Upper lobe of left lung (tissue), 6 donors: ENCODE results near the gene MAP3K6. TPM values are rescaled to one million over a fixed set of nuclear protein-coding genes. Genes with fewer than 3 reads are reported as not detected.

Source experiments
- ATAC-seq, 2 donors: fragments of 200-7000 bp; cut with Tn5 transposase; one replicate each; pipeline ENCODE4 v1.9.1; 2022; ENCODE audit warnings: mild to moderate bottlenecking in 2 of 2, moderate library complexity in 2 of 2; ENCODE audit not compliant: low FRiP score in 2 of 2
- DNase-seq, 2 donors: peaks; one replicate each; pipeline ENCODE4 v3.0.0-alpha.2; 2019 to 2020
- H3K27ac ChIP-seq, 4 donors: fragments of 200-600 bp; sonication (generic); one replicate each; pipeline ENCODE4 v1.5.1; 2016 to 2019
- H3K27me3 ChIP-seq, 4 donors: fragments of 200-600 bp; sonication (generic); one replicate each; pipeline ENCODE4 v1.5.1; 2017 to 2019
- H3K36me3 ChIP-seq, 4 donors: fragments of 200-600 bp; sonication (generic); one replicate each; pipeline ENCODE4 v1.5.1; 2016 to 2019
- H3K4me1 ChIP-seq, 4 donors: fragments of 200-600 bp; sonication (generic); one replicate each; pipeline ENCODE4 v1.5.1; 2018 to 2019
- H3K4me3 ChIP-seq, 4 donors: fragments of 200-600 bp; sonication (generic); one replicate each; pipeline ENCODE4 v1.5.1; 2017 to 2019; ENCODE audit warnings: mild to moderate bottlenecking in 2 of 4, moderate library complexity in 1 of 4
- H3K9me3 ChIP-seq, 4 donors: fragments of 200-600 bp; sonication (generic); one replicate each; pipeline ENCODE4 v1.5.1; 2018 to 2019
- EP300 ChIP-seq, 4 donors: sonication (generic); formaldehyde crosslinking; IDR thresholded peaks; one replicate each; pipeline ENCODE4 v1.5.1; 2017; ENCODE audit warnings: antibody characterized with exemption in 4 of 4, control low read depth in 2 of 4
- POLR2A ChIP-seq, 4 donors: fragments of 450-650 bp; IDR thresholded peaks; one replicate each; pipeline ENCODE4 v1.5.1; 2016 to 2017; ENCODE audit warnings: antibody characterized with exemption in 4 of 4, mild to moderate bottlenecking in 2 of 4
- POLR2AphosphoS5 ChIP-seq, 2 donors: sonication (generic); formaldehyde crosslinking; IDR thresholded peaks; one replicate each; pipeline ENCODE4 v1.5.1; 2017; ENCODE audit warnings: antibody characterized with exemption in 2 of 2
- WGBS, 2 donors: methylation state at CpG; one replicate each; pipeline ENCODE4 v1.1.5; 2017 to 2018; 5-methylcytosine and 5-hydroxymethylcytosine counted together
- total RNA-seq, 6 donors: library from RNA; depleted of rRNA in 4 of 6; stranded (reverse); fragments of >200 nt in 4 of 6; gene quantifications; one replicate each; pipeline versions ENCODE4 v1.1.0 to v1.2.1, GENCODE V29; 2016 to 2021
- TF ChIP-seq, protein P1 (sequence below), 6 experiments: fragments of 450-650 bp in 4 of 6; fragments of 200-600 bp in 2 of 6; sonication (generic) in 2 of 6; IDR thresholded peaks; one replicate each; pipeline ENCODE4 v1.5.1; 2016 to 2019; ENCODE audit warnings: antibody characterized with exemption in 6 of 6
- donor health status: DM: no; HTN: no; CAD: no; lungs with moderate emphysema.
- donor health status: DM: no; HTN: yes; CAD: no; lungs with severe emphysema.

Gene MAP3K6
- 100 to 1,000 TPM in 4 of 6 donors, 10 to 100 TPM in 2; 36.6 to 302 (median 118) TPM for total RNA-seq

DNA sequence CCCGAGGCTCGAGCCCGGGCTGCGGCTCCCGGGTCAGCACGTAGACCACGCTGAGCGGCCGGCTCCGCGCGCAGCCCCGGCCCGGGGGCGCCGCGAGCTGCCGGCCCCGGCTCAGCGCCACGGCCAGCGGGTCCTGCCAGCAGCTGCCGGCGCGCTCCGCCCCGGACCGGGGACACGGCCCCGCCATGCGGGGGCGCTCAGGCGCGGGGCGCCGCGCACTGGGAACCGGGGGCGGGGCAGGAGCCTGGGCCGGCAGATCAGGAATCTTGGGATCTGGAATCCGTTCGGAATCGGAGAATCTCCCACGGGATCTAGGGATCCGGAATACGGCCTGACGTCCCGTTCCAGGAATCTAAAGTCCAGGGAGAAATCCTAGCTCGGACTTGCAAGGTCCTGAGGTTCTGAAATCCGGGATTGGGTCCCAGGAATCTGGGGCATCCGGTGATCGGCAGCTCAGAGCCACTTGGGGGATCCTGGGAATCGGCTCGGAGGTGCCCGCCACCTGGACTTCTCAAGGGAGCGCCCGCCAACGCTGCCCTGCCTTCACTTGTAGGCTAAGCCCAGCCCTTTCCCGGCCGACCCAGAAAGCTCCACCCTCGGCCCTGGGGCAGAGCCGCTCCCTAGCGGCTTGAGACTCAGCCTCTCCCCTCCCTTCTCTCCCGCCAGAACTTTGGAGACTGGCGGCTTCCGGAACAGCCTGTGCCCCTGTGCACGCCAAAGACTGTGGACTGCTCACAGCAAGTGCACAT lies at the start of gene MAP3K6:
TSS of gene MAP3K6 (minus strand) at position 551 of the 749 bp plus-strand sequence. CDS start at position 187, 364 bp downstream.
- H3K4me1 ChIP-seq = peaks cover 42 to 49% (median 45%) of the 10 kb centered on the region in 4 donors
- peak; percentile 94 to 95 for DNase-seq

GRCh38 chr1:27414091-27414490 lies 47.3 kb upstream of the MAP3K6 start:
- Histone ChIP-seq H3K4me1 (peaks cover 11 to 36% (median 29%) of the 10 kb centered on the region in 4 donors), H3K4me3 (no peak overlapping the region), H3K27ac (peak overlapping the region in 2 of 4 donors; percentile 45 to 55), H3K9me3 (no peaks in the 10 kb centered on the region), H3K27me3 (no peaks in the 10 kb centered on the region), H3K36me3 (peaks cover 52 to 94% (median 85%) of the 10 kb centered on the region in 4 donors)
- TF ChIP-seq, protein P1, sequence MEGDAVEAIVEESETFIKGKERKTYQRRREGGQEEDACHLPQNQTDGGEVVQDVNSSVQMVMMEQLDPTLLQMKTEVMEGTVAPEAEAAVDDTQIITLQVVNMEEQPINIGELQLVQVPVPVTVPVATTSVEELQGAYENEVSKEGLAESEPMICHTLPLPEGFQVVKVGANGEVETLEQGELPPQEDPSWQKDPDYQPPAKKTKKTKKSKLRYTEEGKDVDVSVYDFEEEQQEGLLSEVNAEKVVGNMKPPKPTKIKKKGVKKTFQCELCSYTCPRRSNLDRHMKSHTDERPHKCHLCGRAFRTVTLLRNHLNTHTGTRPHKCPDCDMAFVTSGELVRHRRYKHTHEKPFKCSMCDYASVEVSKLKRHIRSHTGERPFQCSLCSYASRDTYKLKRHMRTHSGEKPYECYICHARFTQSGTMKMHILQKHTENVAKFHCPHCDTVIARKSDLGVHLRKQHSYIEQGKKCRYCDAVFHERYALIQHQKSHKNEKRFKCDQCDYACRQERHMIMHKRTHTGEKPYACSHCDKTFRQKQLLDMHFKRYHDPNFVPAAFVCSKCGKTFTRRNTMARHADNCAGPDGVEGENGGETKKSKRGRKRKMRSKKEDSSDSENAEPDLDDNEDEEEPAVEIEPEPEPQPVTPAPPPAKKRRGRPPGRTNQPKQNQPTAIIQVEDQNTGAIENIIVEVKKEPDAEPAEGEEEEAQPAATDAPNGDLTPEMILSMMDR (IDR thresholded peaks at IDR 0.05) = no peak
- TF ChIP-seq EP300 (IDR thresholded peaks at IDR 0.05) (no peak), POLR2A (IDR thresholded peaks at IDR 0.05) (no peak), POLR2AphosphoS5 (IDR thresholded peaks at IDR 0.05) (no peak)
- DNase-seq (no peak), ATAC-seq (no peak)
- WGBS, 2 donors = 94 to 100% methylated on average over 1 of the region's 1 CpG

More for the DNA sequence above, at the start of gene MAP3K6:
- peak; percentile 88 to 92 for ATAC-seq
- WGBS, 2 donors = 0 to 2% methylated on average over 8 to 33 of the region's 67 CpGs
- peaks cover 11 to 48% (median 30%) of the 10 kb centered on the region in 4 donors for H3K36me3 ChIP-seq
- peak within 1 kb of the TSS; percentile 93 to 98 (median 98) for H3K27ac ChIP-seq
- TF ChIP-seq EP300 (IDR thresholded peaks at IDR 0.05) (peak in 2 of 4 donors; percentile 90 to 95), POLR2A (IDR thresholded peaks at IDR 0.05) (peak in 3 of 4 donors; percentile 71 to 88 (median 88)), POLR2AphosphoS5 (IDR thresholded peaks at IDR 0.05) (peak; percentile 92 to 93)
- TF ChIP-seq, protein P1 (IDR thresholded peaks at IDR 0.05) = peak; percentile 20 to 55 (median 49)
- H3K4me3 ChIP-seq = peak within 1 kb of the TSS; percentile 59 to 92 (median 78)
- no peaks in the 10 kb centered on the region for H3K27me3 ChIP-seq
- no peaks in the 10 kb centered on the region for H3K9me3 ChIP-seq

- Histone ChIP-seq H3K36me3 (peaks cover 51 to 96% (median 88%) of the 10 kb centered on the region in 4 donors), H3K4me1 (peaks cover 6 to 26% (median 19%) of the 10 kb centered on the region in 4 donors), H3K27me3 (no peaks in the 10 kb centered on the region), H3K27ac (peak overlapping the region in 2 of 4 donors; percentile 45 to 55), H3K4me3 (no peak overlapping the region), H3K9me3 (no peaks in the 10 kb centered on the region)
- ATAC-seq = no peak
- peak in 1 of 2 donors; percentile 62 for DNase-seq
- 46 to 60% methylated on average over 4 of the region's 4 CpGs for WGBS, 2 donors
- TF ChIP-seq POLR2A (IDR thresholded peaks at IDR 0.05) = no peak
These were observed 46.2 kb upstream of the MAP3K6 start for GRCh38 chr1:27413004-27413403.

- TF ChIP-seq POLR2A (IDR thresholded peaks at IDR 0.05) = no peak
- TF ChIP-seq POLR2AphosphoS5 (IDR thresholded peaks at IDR 0.05) = no peak
- TF ChIP-seq, protein P1 (IDR thresholded peaks at IDR 0.05) = no peak
- no peak for TF ChIP-seq EP300 (IDR thresholded peaks at IDR 0.05)
- Histone ChIP-seq H3K9me3 (no peaks in the 10 kb centered on the region), H3K36me3 (peaks cover 56 to 96% (median 89%) of the 10 kb centered on the region in 4 donors), H3K27ac (peak overlapping the region in 1 of 4 donors; percentile 55), H3K27me3 (no peaks in the 10 kb centered on the region), H3K4me1 (peaks cover 6 to 21% (median 14%) of the 10 kb centered on the region in 4 donors), H3K4me3 (no peak overlapping the region)
- DNase-seq = no peak
- 89 to 90% methylated on average over 4 of the region's 4 CpGs for WGBS, 2 donors
- no peak for ATAC-seq
These were observed 45.7 kb upstream of the MAP3K6 start for GRCh38 chr1:27412502-27412901.

- TF ChIP-seq, protein P1 (IDR thresholded peaks at IDR 0.05) = no peak
- TF ChIP-seq POLR2A (IDR thresholded peaks at IDR 0.05) = no peak
- TF ChIP-seq EP300 (IDR thresholded peaks at IDR 0.05) = no peak
- TF ChIP-seq POLR2AphosphoS5 (IDR thresholded peaks at IDR 0.05) = no peak
- Histone ChIP-seq H3K27ac (no peak overlapping the region), H3K9me3 (no peaks in the 10 kb centered on the region), H3K27me3 (no peaks in the 10 kb centered on the region), H3K36me3 (peaks cover 61 to 96% (median 90%) of the 10 kb centered on the region in 4 donors), H3K4me1 (peaks cover 7 to 14% (median 11%) of the 10 kb centered on the region in 4 donors), H3K4me3 (no peak overlapping the region)
- DNase-seq (no peak), ATAC-seq (no peak)
- WGBS, 2 donors = 86 to 92% methylated on average over 2 of the region's 2 CpGs
These were observed 43.9 kb upstream of the MAP3K6 start for GRCh38 chr1:27410709-27411108.
